Muscle of leg (tissue), 11 donors: ENCODE results near the gene LCORL. TPM values are rescaled to one million over a fixed set of nuclear protein-coding genes. Genes with fewer than 3 reads are reported as not detected.

Experiments used
- DNase-seq: peaks from one replicate; pipeline ENCODE4 v3.0.0; 2013
- H3K27ac ChIP-seq: one replicate; pipeline ENCODE4 v1.5.1; 2013; ENCODE audit warnings: mild to moderate bottlenecking, low read length, control low read depth
- H3K27me3 ChIP-seq: one replicate; pipeline ENCODE4 v1.6.1; 2013; ENCODE audit warnings: low read length; ENCODE audit not compliant: control insufficient read depth, insufficient read depth
- H3K36me3 ChIP-seq: one replicate; pipeline ENCODE4 v1.6.1; 2013; ENCODE audit warnings: low read length; ENCODE audit not compliant: control insufficient read depth, insufficient read depth
- H3K4me1 ChIP-seq: one replicate; pipeline ENCODE4 v1.6.1; 2013; ENCODE audit warnings: low read length; ENCODE audit not compliant: control insufficient read depth, insufficient read depth
- H3K4me3 ChIP-seq: one replicate; pipeline ENCODE4 v1.5.1; 2013; ENCODE audit warnings: low read length, control low read depth
- H3K9me3 ChIP-seq: replicated peaks from 2 replicates; pipeline ENCODE4 v1.6.1; 2013; ENCODE audit warnings: low read depth, low read length; ENCODE audit not compliant: control insufficient read depth
- WGBS: methylation state at CpG from one replicate; pipeline ENCODE4 v1.1.5; 2013; ENCODE audit warnings: missing lambda C conversion rate; ENCODE audit not compliant: insufficient coverage; 5-methylcytosine and 5-hydroxymethylcytosine counted together
- polyA plus RNA-seq, 8 donors: library from polyadenylated mRNA; unstranded; fragments of 120-200 nt; gene quantifications; one replicate each; pipeline versions ENCODE4 v1.2.1 to v1.2.3, GENCODE V29; 2013; ENCODE audit warnings: inconsistent platforms in 1 of 8, low replicate concordance in 1 of 8; ENCODE audit not compliant: insufficient read length in 8 of 8, insufficient read depth in 1 of 8
- total RNA-seq: library from RNA; stranded (reverse); fragments of 120-200 nt; gene quantifications from one replicate; pipeline ENCODE4 v1.2.4, GENCODE V29; 2013

LCORL gene
- total and polyA plus RNA-seq, 9 donors = 9.4 to 16.4 (median 10.5) TPM

GRCh38 chr4:17985832-17986231 is 35.7 kb downstream of the LCORL start:
- no peaks in the 10 kb centered on the region for H3K4me1 ChIP-seq
- H3K36me3 ChIP-seq = no peaks in the 10 kb centered on the region
- peaks cover 36% of the 10 kb centered on the region for H3K9me3 ChIP-seq
- no CpG with 5 or more reads among the region's 2 CpGs for WGBS
- DNase-seq = no peak
- no peaks in the 10 kb centered on the region for H3K27me3 ChIP-seq
- no peak overlapping the region for H3K27ac ChIP-seq
- no peak overlapping the region for H3K4me3 ChIP-seq

DNA sequence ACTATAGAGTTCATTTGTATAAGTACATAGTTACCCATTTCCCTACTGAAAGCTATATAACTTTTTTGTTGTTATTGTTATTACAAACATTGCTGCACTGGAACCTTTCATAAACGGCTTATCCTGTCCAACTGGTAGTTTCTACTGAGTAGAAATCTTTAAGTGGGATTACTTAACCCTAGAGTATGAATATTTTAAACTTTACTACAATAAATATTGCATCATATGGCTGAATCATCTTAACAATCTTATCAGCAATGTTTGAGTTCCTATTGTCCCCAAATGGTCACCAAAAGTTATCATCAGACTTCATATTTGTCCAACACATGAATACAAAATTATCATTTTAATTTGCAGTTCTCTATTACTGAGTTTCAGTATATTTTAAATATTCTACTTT is 40.5 kb downstream of the LCORL start:
- no peaks in the 10 kb centered on the region for H3K4me1 ChIP-seq
- peaks cover 24% of the 10 kb centered on the region for H3K9me3 ChIP-seq
- WGBS = no CpG with 5 or more reads among the region's 1 CpG

DNA sequence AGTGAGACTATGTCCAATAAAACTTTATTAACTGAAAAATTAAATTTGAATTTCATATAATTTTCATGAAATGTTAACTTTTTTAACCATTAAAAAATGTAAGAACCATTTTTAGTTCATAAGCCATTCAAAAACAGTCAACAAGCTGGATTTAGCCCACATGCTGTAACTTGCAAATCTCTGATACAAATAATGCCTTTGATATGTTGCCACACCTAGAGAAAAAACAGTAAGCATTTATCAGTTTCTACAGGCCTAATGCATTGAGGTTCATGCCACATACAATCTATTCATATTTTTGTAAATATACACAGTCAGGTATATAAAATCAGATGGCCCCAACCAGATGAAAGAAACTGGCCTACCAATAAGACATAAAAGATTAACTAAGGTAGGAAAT is 52.8 kb downstream of the LCORL start:
- DNase-seq = no peak
- H3K9me3 ChIP-seq = no peaks in the 10 kb centered on the region

More for the DNA sequence above, 40.5 kb downstream of the LCORL start:
- no peaks in the 10 kb centered on the region for H3K27me3 ChIP-seq
- H3K4me3 ChIP-seq = no peak overlapping the region
- DNase-seq = no peak
- H3K36me3 ChIP-seq = no peaks in the 10 kb centered on the region
- no peak overlapping the region for H3K27ac ChIP-seq

GRCh38 chr4:17967078-17967477 is 54.5 kb downstream of the LCORL start:
- H3K27ac ChIP-seq = no peak overlapping the region
- no peak overlapping the region for H3K4me3 ChIP-seq
- no peaks in the 10 kb centered on the region for H3K9me3 ChIP-seq
- H3K27me3 ChIP-seq = no peaks in the 10 kb centered on the region
- no peak for DNase-seq
- no peaks in the 10 kb centered on the region for H3K4me1 ChIP-seq
- H3K36me3 ChIP-seq = no peaks in the 10 kb centered on the region
- no CpG with 5 or more reads among the region's 1 CpG for WGBS

More for the DNA sequence above, 52.8 kb downstream of the LCORL start:
- H3K27me3 ChIP-seq = no peaks in the 10 kb centered on the region
- no peaks in the 10 kb centered on the region for H3K36me3 ChIP-seq
- H3K27ac ChIP-seq = no peak overlapping the region
- no peaks in the 10 kb centered on the region for H3K4me1 ChIP-seq
- H3K4me3 ChIP-seq = no peak overlapping the region

DNA sequence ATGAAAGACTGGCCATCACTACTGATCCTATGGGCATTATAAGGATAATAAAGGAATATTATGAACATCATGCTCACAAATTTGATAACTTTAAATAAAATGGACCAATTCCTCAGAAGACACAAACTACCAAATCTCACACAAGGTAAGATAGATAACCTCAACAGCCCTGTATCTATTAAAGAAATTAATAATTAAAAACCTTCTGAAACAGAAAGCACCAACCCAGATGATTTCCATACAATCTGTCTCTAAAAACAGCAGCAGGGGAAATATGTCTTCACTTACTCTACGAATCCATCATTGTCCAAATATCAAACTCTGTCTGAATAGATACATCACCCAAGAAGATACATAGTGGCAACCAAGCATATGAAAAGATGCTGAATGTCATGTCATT is 55.2 kb downstream of the LCORL start:
- H3K36me3 ChIP-seq = no peaks in the 10 kb centered on the region
- no peak overlapping the region for H3K4me3 ChIP-seq
- H3K9me3 ChIP-seq = no peaks in the 10 kb centered on the region
- no peaks in the 10 kb centered on the region for H3K27me3 ChIP-seq
- no CpG with 5 or more reads among the region's 1 CpG for WGBS
- no peak overlapping the region for H3K27ac ChIP-seq
- no peaks in the 10 kb centered on the region for H3K4me1 ChIP-seq
- DNase-seq = no peak

- Histone ChIP-seq H3K9me3 (no peaks in the 10 kb centered on the region), H3K4me3 (no peak overlapping the region), H3K36me3 (no peaks in the 10 kb centered on the region), H3K27me3 (no peaks in the 10 kb centered on the region), H3K4me1 (no peaks in the 10 kb centered on the region), H3K27ac (no peak overlapping the region)
- DNase-seq = peak; percentile 50
- no CpG with 5 or more reads among the region's 7 CpGs for whole genome bisulfite sequencing
Observed at GRCh38 chr4:17964576-17964975, 57.0 kb downstream of the LCORL start.

DNA sequence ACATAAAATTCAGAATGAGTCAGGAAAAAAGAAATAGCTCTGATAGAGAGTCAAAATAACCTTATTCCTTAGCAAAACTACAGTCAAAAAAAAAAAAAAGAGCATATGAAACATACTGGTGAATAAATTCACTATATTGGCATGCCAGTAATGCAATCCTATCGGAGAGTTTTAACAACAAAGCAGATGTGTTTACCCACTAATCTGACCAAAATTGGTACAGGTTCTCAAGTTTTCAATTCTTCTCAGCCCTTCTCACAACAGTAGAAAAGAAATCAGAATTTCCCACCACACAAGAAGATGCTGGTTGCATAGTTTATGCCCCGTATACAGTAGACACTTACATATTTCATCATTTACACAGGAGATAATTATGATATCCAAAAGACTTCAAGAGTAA is 59.4 kb downstream of the LCORL start:
- H3K4me3 ChIP-seq = no peak overlapping the region
- H3K36me3 ChIP-seq = no peaks in the 10 kb centered on the region
- H3K27me3 ChIP-seq = no peaks in the 10 kb centered on the region
- H3K27ac ChIP-seq = no peak overlapping the region
- no peaks in the 10 kb centered on the region for H3K4me1 ChIP-seq
- no peaks in the 10 kb centered on the region for H3K9me3 ChIP-seq
- DNase-seq = no peak
- WGBS = no CpG with 5 or more reads among the region's 2 CpGs

DNA sequence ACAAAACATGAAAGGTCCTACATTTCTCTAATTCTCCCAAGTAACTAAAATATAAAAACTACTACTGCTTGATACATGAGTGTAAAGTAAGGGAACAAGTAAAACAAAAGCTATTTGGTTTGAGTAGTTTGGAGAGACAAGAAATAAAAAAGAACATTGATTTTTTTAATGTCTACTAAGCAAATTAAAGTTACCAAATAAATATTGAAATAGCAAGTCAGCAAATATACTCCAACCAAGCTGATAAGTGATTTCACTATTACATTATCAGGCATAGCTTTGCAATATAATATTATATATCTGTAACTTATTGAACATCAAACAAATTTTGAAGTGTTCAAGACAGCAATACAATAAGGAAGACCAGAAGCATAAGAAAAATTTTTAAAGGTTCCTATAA is 60.3 kb downstream of the LCORL start:
- H3K27ac ChIP-seq = no peak overlapping the region
- no peak overlapping the region for H3K4me3 ChIP-seq
- H3K4me1 ChIP-seq = no peaks in the 10 kb centered on the region
- H3K36me3 ChIP-seq = peaks cover 2% of the 10 kb centered on the region
- H3K27me3 ChIP-seq = no peaks in the 10 kb centered on the region
- no peak for DNase-seq
- H3K9me3 ChIP-seq = peaks cover 2% of the 10 kb centered on the region

DNA sequence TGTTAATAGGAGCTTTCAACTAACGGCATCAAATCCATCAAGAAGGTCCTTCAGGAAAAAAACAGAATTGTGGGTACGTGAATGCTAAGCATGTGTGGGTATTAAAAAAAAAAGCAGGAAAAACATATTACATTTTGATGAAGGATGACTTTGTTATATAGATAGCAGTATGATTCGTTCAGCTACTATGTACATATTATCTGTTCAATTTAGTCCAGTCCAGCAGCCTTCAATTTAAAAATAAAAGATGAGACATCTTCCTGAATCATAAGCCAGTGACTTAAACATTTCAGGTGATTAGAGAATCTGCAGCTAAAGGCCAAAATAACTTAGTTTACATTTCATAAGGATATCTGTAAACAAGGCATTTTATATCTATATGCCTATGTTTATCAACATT is 63.4 kb downstream of the LCORL start:
- H3K4me1 ChIP-seq = no peaks in the 10 kb centered on the region
- no CpG with 5 or more reads among the region's 3 CpGs for WGBS

DNA sequence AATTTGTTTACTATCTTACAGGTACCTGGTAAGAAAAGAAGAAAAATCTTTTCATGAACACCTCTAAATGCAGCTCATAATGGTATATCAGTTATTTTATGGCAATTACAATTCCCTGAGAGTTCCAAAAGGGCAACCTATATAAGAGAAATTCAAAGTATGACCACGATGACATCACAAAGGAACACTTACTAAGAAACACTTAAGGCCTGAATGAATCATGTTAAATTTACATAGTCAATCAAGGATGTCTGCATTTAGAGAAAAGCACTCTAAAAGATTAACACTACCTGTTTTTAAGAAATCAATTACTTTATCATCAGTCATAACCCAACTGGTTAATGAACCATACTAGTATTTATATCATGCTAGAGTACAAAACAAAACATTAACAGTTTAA is 63.9 kb downstream of the LCORL start:
- peaks cover 3% of the 10 kb centered on the region for H3K9me3 ChIP-seq
- no peak overlapping the region for H3K4me3 ChIP-seq
- DNase-seq = no peak
- H3K27ac ChIP-seq = no peak overlapping the region
- no CpG with 5 or more reads among the region's 1 CpG for WGBS
- no peaks in the 10 kb centered on the region for H3K27me3 ChIP-seq
- no peaks in the 10 kb centered on the region for H3K4me1 ChIP-seq
- H3K36me3 ChIP-seq = peaks cover 4% of the 10 kb centered on the region

More for the DNA sequence above, 63.4 kb downstream of the LCORL start:
- no peak for DNase-seq
- Histone ChIP-seq H3K4me3 (no peak overlapping the region), H3K27me3 (no peaks in the 10 kb centered on the region), H3K27ac (no peak overlapping the region), H3K9me3 (peaks cover 3% of the 10 kb centered on the region), H3K36me3 (peaks cover 4% of the 10 kb centered on the region)

DNA sequence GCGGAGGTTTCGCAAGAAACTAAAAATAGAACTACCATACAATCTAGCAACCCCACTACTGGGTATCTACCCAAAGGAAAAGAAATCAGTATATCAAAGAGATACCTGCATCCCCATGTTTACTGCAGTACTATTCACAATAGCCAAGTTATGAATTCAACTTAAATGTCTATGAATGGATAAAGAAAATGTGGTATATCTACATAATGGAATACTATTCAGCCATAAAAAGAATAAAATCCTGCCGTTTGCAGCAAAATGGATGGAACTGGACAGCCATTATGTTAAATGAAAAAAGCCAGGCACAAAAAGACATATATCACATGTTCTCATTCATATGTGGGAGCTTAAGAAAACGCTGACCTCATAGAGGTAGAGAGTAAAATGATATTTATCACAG is 65.3 kb downstream of the LCORL start:
- H3K27ac ChIP-seq = no peak overlapping the region
- H3K9me3 ChIP-seq = peaks cover 3% of the 10 kb centered on the region
- peaks cover 4% of the 10 kb centered on the region for H3K36me3 ChIP-seq
- no peak overlapping the region for H3K4me3 ChIP-seq
- DNase-seq = no peak
- WGBS = no CpG with 5 or more reads among the region's 4 CpGs
- H3K4me1 ChIP-seq = no peaks in the 10 kb centered on the region
- H3K27me3 ChIP-seq = no peaks in the 10 kb centered on the region
